ENCODE data around the gene KIAA1755.

- peak; percentile 82 for TF ChIP-seq CTCF (IDR thresholded peaks at IDR 0.05)
- no peak for TF ChIP-seq EZH2 (IDR thresholded peaks at IDR 0.05; ENCODE audit: borderline replicate concordance, insufficient read depth, low read depth, low read length, poor library complexity, severe bottlenecking)
Observed at GRCh38 chr20:38222231-38222922, 38.2 kb downstream of the KIAA1755 start.
